HepG2 (cell line): ENCODE results near the gene CDR2L. TPM values are rescaled to one million over a fixed set of nuclear protein-coding genes. Genes with fewer than 3 reads are reported as not detected.
A peak's percentile ranks its signal among the peaks of the same experiment; 100 is the strongest.

ENCODE experiments used
- CBX1 ChIP-seq: IDR thresholded peaks from one replicate; pipeline ENCODE4 v1.6.1; 2016; ENCODE audit warnings: antibody characterized with exemption, low read depth
- FOSL2 ChIP-seq: sonication (generic); formaldehyde crosslinking; IDR thresholded peaks from 2 replicates; pipeline ENCODE4 v1.4.0; 2020; ENCODE audit warnings: missing genetic modification reagents
- KDM2A ChIP-seq: sonication (generic); formaldehyde crosslinking; IDR thresholded peaks from 2 replicates; pipeline ENCODE4 v1.4.0; 2020; ENCODE audit warnings: low read depth, missing genetic modification reagents, borderline replicate concordance
- NAIF1 ChIP-seq: sonication (generic); formaldehyde crosslinking; IDR thresholded peaks from 2 replicates; pipeline ENCODE4 v1.5.0; 2020; ENCODE audit warnings: mild to moderate bottlenecking, missing genetic modification reagents, borderline replicate concordance
- NR2F1 ChIP-seq, 2 experiments: fragments of 450-650 bp in 1 of 2; formaldehyde crosslinking in 1 of 2; IDR thresholded peaks; 2 replicates each; pipeline versions ENCODE4 v1.5.0 to v1.6.1; 2016 to 2020; ENCODE audit warnings: mild to moderate bottlenecking in 1 of 2, missing compliant biosample characterization in 1 of 2, missing genetic modification reagents in 1 of 2, moderate library complexity in 1 of 2
- TMF1 ChIP-seq: sonication (generic); formaldehyde crosslinking; IDR thresholded peaks from 2 replicates; pipeline ENCODE4 v1.8.1; 2022; ENCODE audit warnings: low read depth, missing genetic modification reagents
- YY1 ChIP-seq: IDR thresholded peaks from 2 replicates; pipeline ENCODE4 v1.6.1; 2011; ENCODE audit warnings: low read length, low read depth, moderate library complexity, mild to moderate bottlenecking; ENCODE audit not compliant: insufficient read depth, insufficient replicate concordance
- ZFY ChIP-seq: sonication (generic); formaldehyde crosslinking; IDR thresholded peaks from 2 replicates; pipeline ENCODE4 v1.4.0; 2020; ENCODE audit warnings: missing genetic modification reagents
- ZNF232 ChIP-seq: sonication (generic); formaldehyde crosslinking; IDR thresholded peaks from 2 replicates; pipeline ENCODE4 v1.4.0; 2020; ENCODE audit warnings: missing genetic modification reagents, borderline replicate concordance
- ZNF589 ChIP-seq: sonication (generic); formaldehyde crosslinking; conservative IDR thresholded peaks from 2 replicates; pipeline ENCODE4 v1.8.0; 2022; ENCODE audit warnings: mild to moderate bottlenecking, moderate library complexity, missing genetic modification reagents
- ZSCAN22 ChIP-seq: sonication (generic); formaldehyde crosslinking; IDR thresholded peaks from 2 replicates; pipeline ENCODE4 v1.4.0; 2020; ENCODE audit warnings: mild to moderate bottlenecking, missing genetic modification reagents
- polyA plus RNA-seq, 8 experiments: library from polyadenylated mRNA; depleted of rRNA in 3 of 8; stranded (reverse) in 7 of 8; unstranded in 1 of 8; fragments of >200 nt; fragmentation: Illumina TruSeq in 4 of 8; extraction: Trizol in 4 of 8; gene quantifications; 2 replicates each; pipeline versions ENCODE4 v1.2.1 to v1.2.3, GENCODE V29; 2011 to 2016; ENCODE audit warnings: low read depth in 4 of 8, missing spikeins in 1 of 8, mixed read lengths in 1 of 8; ENCODE audit not compliant: insufficient read depth in 1 of 8
- total RNA-seq, 5 experiments: library from RNA; depleted of rRNA; stranded (reverse); fragments of >200 nt; fragmentation: Illumina TruSeq; extraction: Trizol; gene quantifications; 2 replicates each; pipeline ENCODE4 v1.2.3, GENCODE V29; 2016; ENCODE audit warnings: low read depth in 1 of 5
- TF ChIP-seq, protein P1 (sequence below), 2 experiments: fragments of 450-650 bp in 1 of 2; sonication (generic) in 1 of 2; formaldehyde crosslinking in 1 of 2; IDR thresholded peaks; 2 replicates each; pipeline versions ENCODE4 v1.6.1 to v1.8.0; 2016 to 2022; ENCODE audit warnings: antibody characterized with exemption in 1 of 2, mild to moderate bottlenecking in 1 of 2, missing genetic modification reagents in 1 of 2
- TF ChIP-seq, protein P2 (sequence below): IDR thresholded peaks from 2 replicates; pipeline ENCODE4 v1.6.1; 2016; ENCODE audit warnings: low read depth, control low read depth

Gene CDR2L
- total and polyA plus RNA-seq, 2 of the 13 experiments (the other 11 are each of a cell fraction or from before 2014, with no cell fraction given), result 1.9 to 2.1 TPM

DNA sequence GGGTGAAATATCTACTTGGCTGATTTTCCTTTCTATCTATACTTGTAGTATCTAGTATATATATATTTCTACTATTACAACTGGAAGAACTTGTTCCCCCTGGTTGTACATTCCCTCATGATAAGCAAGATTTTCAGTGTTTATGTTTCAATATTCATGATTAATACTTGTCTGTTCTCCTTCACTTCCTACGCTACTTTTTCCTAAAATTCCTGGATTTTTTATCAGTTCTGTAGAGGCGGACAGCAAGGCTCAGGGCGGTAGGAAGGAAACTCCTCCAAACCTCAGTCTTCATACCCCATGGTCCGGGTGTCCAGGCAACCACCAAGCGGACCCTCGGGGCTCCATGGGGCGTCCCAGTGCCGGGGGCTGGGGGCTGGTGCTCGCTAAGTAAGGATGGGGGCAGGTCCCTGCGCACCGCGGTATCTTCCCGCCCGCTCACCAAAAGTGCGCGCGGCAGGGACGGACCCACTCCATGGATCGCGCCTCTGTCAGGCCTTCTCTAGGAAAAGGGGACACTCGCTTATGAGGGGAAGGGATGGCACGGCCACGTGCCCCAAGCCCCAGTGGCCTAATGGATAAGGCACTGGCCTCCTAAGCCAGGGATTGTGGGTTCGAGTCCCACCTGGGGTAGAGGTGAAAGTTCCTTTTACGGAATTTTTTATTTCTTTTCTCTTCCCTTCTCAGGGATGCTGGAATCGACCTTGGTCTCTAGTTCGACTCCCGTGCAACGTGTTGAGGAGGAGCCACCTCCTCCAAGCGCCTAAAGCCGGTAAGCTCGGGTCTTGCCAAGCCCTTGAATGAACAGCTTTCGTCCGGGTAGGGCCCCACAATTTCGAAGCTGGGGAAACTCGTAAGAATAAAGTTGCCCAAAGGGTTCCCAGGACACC, 46.2 kb downstream of the CDR2L start (continued):
- TF ChIP-seq, protein P1, sequence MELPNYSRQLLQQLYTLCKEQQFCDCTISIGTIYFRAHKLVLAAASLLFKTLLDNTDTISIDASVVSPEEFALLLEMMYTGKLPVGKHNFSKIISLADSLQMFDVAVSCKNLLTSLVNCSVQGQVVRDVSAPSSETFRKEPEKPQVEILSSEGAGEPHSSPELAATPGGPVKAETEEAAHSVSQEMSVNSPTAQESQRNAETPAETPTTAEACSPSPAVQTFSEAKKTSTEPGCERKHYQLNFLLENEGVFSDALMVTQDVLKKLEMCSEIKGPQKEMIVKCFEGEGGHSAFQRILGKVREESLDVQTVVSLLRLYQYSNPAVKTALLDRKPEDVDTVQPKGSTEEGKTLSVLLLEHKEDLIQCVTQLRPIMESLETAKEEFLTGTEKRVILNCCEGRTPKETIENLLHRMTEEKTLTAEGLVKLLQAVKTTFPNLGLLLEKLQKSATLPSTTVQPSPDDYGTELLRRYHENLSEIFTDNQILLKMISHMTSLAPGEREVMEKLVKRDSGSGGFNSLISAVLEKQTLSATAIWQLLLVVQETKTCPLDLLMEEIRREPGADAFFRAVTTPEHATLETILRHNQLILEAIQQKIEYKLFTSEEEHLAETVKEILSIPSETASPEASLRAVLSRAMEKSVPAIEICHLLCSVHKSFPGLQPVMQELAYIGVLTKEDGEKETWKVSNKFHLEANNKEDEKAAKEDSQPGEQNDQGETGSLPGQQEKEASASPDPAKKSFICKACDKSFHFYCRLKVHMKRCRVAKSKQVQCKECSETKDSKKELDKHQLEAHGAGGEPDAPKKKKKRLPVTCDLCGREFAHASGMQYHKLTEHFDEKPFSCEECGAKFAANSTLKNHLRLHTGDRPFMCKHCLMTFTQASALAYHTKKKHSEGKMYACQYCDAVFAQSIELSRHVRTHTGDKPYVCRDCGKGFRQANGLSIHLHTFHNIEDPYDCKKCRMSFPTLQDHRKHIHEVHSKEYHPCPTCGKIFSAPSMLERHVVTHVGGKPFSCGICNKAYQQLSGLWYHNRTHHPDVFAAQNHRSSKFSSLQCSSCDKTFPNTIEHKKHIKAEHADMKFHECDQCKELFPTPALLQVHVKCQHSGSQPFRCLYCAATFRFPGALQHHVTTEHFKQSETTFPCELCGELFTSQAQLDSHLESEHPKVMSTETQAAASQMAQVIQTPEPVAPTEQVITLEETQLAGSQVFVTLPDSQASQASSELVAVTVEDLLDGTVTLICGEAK (IDR thresholded peaks at IDR 0.05), result no peak; the same call in 1 of the 2 replicates
- TF ChIP-seq, protein P1 (CRISPR knock-in tag; IDR thresholded peaks at IDR 0.05), result peak; percentile 47; the same call in 1 of the 2 replicates
- TF ChIP-seq ZFY, result peak; percentile 70
- peak; percentile 72; the same call in 1 of the 2 replicates for TF ChIP-seq ZNF589 (CRISPR knock-in tag)
- TF ChIP-seq NAIF1 (CRISPR knock-in tag), result no peak
- TF ChIP-seq FOSL2, result peak; percentile 75
- TF ChIP-seq NR2F1 (CRISPR knock-in tag; IDR thresholded peaks at IDR 0.05), result peak in 1 of 2 experiments; percentile 24; a peak in 1 of 4 replicates
- TF ChIP-seq ZSCAN22, result peak; percentile 62
- peak; percentile 94 for TF ChIP-seq KDM2A (CRISPR knock-in tag)
- no peak for TF ChIP-seq TMF1 (CRISPR knock-in tag)
- TF ChIP-seq CBX1, result peak; percentile 68
- peak; percentile 69 for TF ChIP-seq YY1
- peak; percentile 91; the same call in 1 of the 2 replicates for TF ChIP-seq ZNF232 (CRISPR knock-in tag)
- TF ChIP-seq, protein P2, sequence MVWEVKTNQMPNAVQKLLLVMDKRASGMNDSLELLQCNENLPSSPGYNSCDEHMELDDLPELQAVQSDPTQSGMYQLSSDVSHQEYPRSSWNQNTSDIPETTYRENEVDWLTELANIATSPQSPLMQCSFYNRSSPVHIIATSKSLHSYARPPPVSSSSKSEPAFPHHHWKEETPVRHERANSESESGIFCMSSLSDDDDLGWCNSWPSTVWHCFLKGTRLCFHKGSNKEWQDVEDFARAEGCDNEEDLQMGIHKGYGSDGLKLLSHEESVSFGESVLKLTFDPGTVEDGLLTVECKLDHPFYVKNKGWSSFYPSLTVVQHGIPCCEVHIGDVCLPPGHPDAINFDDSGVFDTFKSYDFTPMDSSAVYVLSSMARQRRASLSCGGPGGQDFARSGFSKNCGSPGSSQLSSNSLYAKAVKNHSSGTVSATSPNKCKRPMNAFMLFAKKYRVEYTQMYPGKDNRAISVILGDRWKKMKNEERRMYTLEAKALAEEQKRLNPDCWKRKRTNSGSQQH, result peak; percentile 81
